GM19193 (cell line): ENCODE measurements around the gene TRMT5.

Source experiments
- POLR2A ChIP-seq: IDR thresholded peaks from 4 replicates; pipeline ENCODE4 v1.6.1; 2011; ENCODE audit not compliant: insufficient read depth, insufficient read length; ENCODE audit errors: extremely low read depth

Gene TRMT5

GRCh38 chr14:60974090-60974651 lies 6.7 kb downstream of the TRMT5 start:
- no peak for TF ChIP-seq POLR2A

- TF ChIP-seq POLR2A, result no peak
These were observed 7.8 kb downstream of the TRMT5 start for GRCh38 chr14:60973070-60973469.

DNA sequence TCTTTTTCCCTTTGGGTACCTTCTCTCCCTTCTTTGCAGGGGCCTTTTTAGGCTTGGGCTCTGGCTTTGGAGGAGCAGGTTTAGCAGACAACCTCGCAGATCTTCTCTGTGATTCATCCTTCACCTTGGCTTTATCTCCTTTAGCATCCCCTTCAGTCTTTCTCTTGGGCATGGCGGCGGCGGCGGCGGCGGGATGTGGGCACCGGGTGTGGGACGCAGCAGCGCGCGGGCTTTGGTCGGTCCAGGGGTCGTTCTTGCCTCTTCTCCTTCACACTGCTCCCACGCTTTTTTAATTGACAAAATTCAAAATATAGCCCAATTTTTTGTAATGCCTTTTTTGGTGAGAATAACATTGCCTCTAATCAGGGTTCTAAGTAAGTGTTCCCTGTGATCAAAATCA lies 8.6 kb downstream of the TRMT5 start:
- TF ChIP-seq POLR2A, result no peak

DNA sequence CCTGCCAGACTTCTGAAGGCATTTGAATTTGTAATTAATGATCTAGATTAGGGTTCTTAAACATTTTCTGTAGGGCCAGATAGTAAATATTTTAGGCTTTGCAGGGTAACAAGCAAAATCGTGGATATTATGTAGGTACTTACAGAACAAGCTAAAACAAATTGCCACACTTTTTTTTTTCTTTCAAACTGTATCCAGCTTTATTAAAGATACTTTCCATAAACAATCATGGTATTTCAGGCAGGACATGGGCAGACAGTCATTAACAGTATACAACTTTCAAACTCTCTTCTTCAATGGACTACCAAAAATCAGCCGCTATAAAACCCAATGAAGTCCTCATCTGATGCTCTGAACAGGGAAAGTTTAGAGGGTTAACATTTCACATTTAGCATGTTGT lies 9.6 kb downstream of the TRMT5 start:
- no peak for TF ChIP-seq POLR2A

DNA sequence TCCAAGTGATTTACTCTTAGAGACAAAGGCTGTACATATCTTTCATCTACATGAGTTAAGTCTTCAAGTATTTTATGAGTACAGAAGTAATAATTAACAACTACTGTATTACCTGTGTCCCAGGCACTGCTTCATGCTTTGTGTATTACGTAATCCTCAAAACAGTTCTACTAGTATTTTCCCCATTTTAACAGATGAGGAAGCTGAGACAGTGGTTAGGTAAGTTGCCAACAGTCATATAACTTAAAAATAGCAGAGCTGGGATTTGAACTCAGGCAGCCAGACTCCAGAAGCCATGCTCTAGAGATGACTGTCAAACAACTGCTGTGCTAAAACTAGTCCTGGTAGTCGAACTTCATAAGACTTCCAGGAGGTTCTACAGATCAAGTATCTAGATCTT lies 10.7 kb downstream of the TRMT5 start:
- no peak for TF ChIP-seq POLR2A

DNA sequence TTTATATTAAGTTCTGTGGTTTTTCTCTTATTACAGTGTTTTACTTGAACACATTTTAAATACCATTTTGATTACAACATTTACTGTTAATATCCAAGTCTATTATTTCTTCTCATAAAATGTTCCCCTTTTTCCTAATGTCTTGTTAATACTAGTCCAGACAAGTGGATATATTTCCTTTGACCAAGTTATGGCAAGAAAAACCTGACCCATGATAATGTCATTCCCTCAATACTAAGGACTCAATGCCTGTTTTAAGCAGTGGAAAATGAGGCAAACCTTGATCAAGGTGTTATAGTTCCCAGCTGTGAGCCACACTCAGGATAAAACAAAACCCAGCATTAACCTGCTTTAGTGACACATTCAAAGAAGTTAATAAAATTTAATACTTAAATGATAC lies 12.2 kb downstream of the TRMT5 start:
- TF ChIP-seq POLR2A, result no peak

- no peak for TF ChIP-seq POLR2A
These were observed 12.8 kb downstream of the TRMT5 start for GRCh38 chr14:60968099-60968498.

DNA sequence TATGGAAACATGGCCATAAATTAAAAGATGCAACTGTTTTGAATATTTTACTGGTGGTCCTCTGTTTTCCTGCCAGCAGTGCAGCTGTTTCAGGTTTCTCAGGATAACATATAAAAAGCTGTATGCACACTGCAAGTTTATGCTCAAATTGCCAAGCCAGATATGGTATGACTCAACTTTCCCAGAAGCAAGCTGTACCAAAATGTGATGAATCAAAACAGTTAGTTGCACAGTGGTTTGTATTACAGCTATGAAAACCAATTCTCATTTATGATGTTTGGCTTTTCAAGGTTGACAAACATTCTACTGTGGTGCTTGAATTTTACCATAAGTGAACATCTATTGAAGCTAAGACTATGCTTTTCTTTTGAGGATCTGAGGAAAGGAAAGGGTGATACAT lies 15.5 kb downstream of the TRMT5 start:
- no peak for TF ChIP-seq POLR2A

DNA sequence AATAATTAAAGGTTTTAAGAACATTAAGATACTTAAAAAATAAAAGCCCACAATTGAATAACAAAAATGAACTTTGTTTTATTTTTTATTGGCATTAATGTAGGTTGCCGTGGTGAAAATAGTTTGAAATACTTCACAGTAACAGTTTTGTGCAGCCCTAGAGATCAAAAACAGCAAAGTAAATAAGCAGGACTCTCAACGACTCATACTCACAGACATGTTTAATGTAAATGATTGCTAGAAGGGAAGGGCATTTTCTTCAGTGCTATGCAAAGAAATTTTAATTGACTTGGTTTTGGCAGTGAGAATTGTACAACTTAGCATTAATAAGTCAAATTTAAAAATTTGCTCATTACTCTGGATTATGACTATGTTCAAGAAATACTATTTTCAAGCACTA lies 16.0 kb downstream of the TRMT5 start:
- TF ChIP-seq POLR2A, result no peak

DNA sequence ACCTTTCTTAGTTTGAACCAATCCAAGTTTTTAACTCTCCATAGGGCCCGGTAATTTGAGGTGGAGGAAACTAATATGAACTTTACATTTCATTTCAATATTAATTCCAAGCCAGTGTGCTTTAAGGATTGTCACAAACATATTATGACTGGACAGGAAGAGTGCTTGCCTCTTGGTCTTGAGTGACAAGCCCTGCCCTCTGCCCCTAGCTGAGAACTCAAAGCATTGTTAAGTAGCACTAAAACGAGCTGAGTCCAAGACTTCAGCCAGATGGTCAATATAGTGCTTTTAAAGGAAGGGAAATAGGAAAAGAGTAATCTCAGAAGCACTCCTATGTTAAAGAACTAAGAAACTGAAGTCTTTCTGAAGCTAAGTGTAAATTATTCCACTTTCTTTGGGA lies 17.1 kb downstream of the TRMT5 start:
- no peak for TF ChIP-seq POLR2A

DNA sequence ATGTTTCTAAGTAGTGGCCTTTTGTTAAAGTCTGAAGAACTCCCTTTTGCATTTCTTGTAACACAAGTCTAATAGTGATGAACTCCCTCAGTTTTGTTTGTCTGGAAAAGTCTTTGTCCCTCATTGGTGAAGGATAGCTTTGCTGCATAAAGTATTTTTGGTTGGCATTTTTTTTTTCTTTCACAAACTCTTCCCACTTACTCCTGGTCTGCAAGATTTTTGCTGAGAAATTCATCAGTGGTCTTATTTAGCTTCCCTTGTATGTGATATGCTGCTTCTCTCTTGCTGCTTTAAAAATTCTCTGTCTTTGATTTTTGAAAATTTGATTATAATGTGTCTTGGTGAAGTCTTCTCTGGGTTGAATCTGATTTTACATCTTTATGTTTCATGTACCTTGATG lies 22.7 kb downstream of the TRMT5 start:
- TF ChIP-seq POLR2A, result no peak

DNA sequence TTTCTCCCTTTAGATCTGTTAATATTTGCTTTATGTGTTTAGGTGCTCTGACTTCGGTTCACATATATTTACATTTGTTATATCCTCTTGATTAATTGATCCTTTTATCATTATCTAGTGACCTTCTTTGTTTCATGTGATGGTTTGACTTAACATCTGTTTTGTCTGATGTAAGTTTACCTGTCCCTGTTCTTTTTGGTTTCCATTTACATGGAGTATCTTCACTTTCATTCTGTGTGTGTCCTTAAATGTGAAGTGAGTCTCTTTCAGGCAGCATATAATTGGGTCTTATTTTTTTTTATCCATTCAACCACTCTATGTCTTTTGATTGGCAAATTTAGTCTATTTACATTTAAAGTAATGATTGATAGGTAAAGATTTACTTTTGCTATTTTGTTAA lies 24.2 kb downstream of the TRMT5 start:
- no peak for TF ChIP-seq POLR2A

DNA sequence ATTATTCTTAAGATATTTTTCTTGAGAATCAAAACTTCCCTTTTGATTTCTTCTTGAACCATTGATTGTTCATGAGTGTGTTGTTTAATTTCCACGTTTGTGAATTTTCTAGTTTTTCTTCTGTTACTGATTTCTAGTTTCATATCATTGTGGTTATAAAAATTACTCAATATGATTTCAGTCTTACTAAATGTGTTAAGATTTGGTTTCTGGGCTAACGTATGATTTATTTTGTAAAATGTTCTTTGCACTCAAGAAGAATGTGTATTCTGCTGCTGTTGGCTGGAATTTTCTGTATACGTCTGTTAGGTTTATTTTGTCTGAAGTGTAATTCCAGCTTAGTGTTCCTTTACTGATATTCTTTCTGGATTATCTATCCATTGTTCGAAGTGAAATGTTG lies 24.7 kb downstream of the TRMT5 start:
- no peak for TF ChIP-seq POLR2A

- no peak for TF ChIP-seq POLR2A
These were observed 29.0 kb downstream of the TRMT5 start for GRCh38 chr14:60951776-60952435.

DNA sequence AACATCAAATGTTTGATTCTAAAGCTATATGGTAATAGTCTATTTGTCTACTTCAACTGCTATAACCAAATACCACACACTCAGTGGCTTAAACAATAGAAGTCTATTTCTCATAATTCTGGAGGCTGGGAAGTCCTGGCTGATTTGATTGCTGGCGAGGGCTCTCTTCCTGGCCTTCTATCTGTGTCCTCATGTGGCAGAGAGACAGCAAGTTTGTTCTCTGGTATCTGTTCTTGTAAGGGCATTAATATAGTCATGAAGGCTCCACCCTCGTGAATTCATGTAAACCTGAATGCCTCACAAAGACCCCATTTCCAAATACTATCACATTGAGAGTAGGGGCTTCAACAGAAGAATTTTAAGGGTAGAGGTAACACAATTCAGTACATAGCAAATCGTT lies 34.1 kb downstream of the TRMT5 start:
- TF ChIP-seq POLR2A, result no peak

- TF ChIP-seq POLR2A, result no peak
These were observed 34.9 kb downstream of the TRMT5 start for GRCh38 chr14:60945984-60946383.

DNA sequence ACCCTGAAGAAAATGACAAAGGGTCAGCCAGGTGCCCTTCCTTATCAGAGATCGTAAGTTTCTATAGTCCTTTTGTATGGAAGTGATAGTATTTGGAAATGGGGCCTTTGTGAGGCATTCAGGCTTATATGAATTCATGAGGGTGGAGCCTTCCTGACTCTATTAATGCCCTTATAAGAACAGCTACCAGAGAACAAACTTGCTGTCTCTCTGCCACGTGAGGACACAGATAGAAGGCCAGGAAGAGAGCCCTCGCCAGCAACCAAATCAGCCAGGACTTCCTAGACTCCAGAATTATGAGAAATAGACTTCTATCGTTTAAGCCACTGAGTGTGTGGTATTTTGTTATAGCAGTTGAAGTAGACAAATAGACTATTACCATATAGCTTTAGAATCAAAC lies 36.7 kb downstream of the TRMT5 start:
- TF ChIP-seq POLR2A, result no peak
